ENCODE measurements around the gene TMEM117.

The TMEM117 gene

GRCh38 chr12:44397631-44398030, 561.8 kb downstream of the TMEM117 start:
- no peak for DNase-seq

- no peak for DNase-seq
Measured at GRCh38 chr12:44403185-44403584, 567.3 kb downstream of the TMEM117 start.

- no peak for DNase-seq
Measured at GRCh38 chr12:44405297-44405696, 569.4 kb downstream of the TMEM117 start.

GRCh38 chr12:44422559-44422958, 586.7 kb downstream of the TMEM117 start:
- DNase-seq: no peak

GRCh38 chr12:44428825-44429224, 592.9 kb downstream of the TMEM117 start:
- no peak for DNase-seq

- no peak for DNase-seq
Measured at GRCh38 chr12:44431647-44432343, 595.9 kb downstream of the TMEM117 start.

- no peak for DNase-seq
Measured at GRCh38 chr12:44433659-44434058, 597.8 kb downstream of the TMEM117 start.

GRCh38 chr12:44436756-44437155, 600.9 kb downstream of the TMEM117 start:
- no peak for DNase-seq

Data from activated T-cell treated with anti-CD3 and anti-CD28 coated beads for 4 hours (primary cell).